ENCODE results near the gene GREM1.

Gene GREM1

DNA sequence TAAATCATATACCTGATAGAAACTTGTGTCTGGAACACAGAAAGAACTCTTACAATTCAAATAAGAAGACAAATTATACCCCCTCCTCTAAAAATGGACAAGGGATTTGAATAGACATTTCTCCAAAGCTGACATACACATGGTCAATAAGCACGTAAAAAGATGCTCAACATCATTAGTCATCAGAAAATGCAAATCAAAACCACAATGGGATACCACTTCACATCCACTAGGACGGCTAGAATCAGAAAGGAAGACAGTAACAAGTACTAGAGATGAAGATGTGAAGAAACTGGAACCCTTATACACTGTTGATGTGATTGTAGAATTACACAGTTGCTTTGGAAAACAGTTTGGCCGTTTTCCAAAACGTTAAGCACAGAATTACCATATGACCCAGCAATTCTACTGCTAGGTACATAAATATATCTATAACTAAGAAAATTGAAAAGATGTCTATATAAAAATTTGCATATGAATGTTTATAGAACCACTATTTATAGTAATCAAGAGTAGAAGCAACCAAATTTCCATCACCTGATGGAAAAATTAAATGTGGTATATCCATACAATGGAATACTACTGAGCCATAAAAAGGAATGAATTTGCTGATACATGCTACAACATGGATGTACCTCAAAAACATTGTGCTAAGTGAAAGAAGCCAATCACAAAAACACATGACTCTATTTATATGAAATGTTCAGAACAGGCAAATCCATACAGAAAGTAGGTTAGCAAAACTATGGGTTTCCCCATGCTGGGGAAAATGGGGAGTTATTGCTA lies 60.8 kb downstream of the GREM1 start:
- Histone ChIP-seq H3K36me3 (ENCODE audit: insufficient read depth, low read length) (no peaks in the 10 kb centered on the region), H3K9ac (ENCODE audit: low read depth, low read length) (no peak overlapping the region), H2AFZ (ENCODE audit: low read depth, low read length) (no peak overlapping the region), H3K27me3 (ENCODE audit: insufficient read depth, low read length, poor library complexity) (peaks cover 2% of the 10 kb centered on the region), H3K4me3 (ENCODE audit: low read depth in 1 of 2, low read length in 2 of 2) (no peak overlapping the region), H3K9me3 (ENCODE audit: insufficient read depth, low read length, severe bottlenecking) (no peaks in the 10 kb centered on the region), H3K4me2 (ENCODE audit: insufficient read depth, low read length) (no peak overlapping the region), H3K27ac (ENCODE audit: low read length) (no peak overlapping the region), H4K20me1 (ENCODE audit: insufficient read depth, low read length) (no peaks in the 10 kb centered on the region), H3K79me2 (ENCODE audit: insufficient read depth, low read length) (no peaks in the 10 kb centered on the region), H3K4me1 (ENCODE audit: insufficient read depth, low read length) (no peaks in the 10 kb centered on the region)
- ATAC-seq (ENCODE audit: insufficient read depth, low read depth) (no peak), DNase-seq (no peak)
- TF ChIP-seq, protein P1, sequence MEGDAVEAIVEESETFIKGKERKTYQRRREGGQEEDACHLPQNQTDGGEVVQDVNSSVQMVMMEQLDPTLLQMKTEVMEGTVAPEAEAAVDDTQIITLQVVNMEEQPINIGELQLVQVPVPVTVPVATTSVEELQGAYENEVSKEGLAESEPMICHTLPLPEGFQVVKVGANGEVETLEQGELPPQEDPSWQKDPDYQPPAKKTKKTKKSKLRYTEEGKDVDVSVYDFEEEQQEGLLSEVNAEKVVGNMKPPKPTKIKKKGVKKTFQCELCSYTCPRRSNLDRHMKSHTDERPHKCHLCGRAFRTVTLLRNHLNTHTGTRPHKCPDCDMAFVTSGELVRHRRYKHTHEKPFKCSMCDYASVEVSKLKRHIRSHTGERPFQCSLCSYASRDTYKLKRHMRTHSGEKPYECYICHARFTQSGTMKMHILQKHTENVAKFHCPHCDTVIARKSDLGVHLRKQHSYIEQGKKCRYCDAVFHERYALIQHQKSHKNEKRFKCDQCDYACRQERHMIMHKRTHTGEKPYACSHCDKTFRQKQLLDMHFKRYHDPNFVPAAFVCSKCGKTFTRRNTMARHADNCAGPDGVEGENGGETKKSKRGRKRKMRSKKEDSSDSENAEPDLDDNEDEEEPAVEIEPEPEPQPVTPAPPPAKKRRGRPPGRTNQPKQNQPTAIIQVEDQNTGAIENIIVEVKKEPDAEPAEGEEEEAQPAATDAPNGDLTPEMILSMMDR (IDR thresholded peaks at IDR 0.05; ENCODE audit: borderline replicate concordance, extremely low read depth, low read length, poor library complexity, severe bottlenecking), result no peak
- no peak for TF ChIP-seq EZH2 (IDR thresholded peaks at IDR 0.05; ENCODE audit: borderline replicate concordance, low read depth, low read length, severe bottlenecking)

DNA sequence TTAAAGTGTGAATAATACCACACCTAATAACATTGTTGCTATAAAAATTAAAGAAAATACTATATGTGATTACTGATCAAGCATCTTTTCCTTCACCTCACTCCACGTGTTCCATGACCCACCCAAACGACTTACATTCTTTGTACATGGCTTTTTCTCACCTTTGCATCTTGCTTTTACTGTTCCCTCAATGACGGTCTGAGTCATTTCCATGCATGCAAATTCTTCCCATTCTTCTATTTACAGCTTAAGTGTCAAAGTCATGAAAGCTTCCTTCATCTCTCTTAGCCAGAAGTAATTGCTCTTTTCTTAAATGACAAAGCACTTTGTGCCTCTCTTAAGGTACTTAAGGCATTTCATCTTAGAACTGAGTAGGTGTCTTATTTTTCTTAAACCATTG lies 64.0 kb downstream of the GREM1 start:
- no peak for ATAC-seq (ENCODE audit: insufficient read depth, low read depth)

DNA sequence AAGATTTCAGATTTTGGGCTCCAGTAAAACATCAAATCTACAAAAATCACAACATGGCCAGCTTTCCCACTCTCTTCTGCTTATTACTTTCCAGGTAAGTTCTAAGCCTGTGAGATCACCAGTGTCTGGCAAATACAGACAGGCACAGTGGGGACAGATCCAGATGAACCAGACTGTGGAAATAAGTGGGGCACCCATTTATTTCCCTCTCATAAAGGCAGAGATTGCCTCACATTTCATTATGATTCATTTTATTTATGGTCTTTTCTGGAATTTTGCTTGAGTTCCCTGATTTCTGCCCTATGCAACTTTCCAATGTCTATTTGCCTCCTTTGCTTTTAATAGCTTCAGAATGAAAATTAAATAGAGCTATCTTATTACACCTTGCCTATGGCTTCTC lies 66.8 kb downstream of the GREM1 start:
- Histone ChIP-seq H3K9ac (ENCODE audit: low read depth, low read length) (no peak overlapping the region), H3K4me3 (ENCODE audit: low read depth in 1 of 2, low read length in 2 of 2) (no peak overlapping the region), H3K4me1 (ENCODE audit: insufficient read depth, low read length) (no peaks in the 10 kb centered on the region), H3K79me2 (ENCODE audit: insufficient read depth, low read length) (no peaks in the 10 kb centered on the region), H3K9me3 (ENCODE audit: insufficient read depth, low read length, severe bottlenecking) (no peaks in the 10 kb centered on the region), H2AFZ (ENCODE audit: low read depth, low read length) (no peak overlapping the region), H3K4me2 (ENCODE audit: insufficient read depth, low read length) (no peak overlapping the region), H3K27ac (ENCODE audit: low read length) (no peak overlapping the region), H4K20me1 (ENCODE audit: insufficient read depth, low read length) (no peaks in the 10 kb centered on the region), H3K36me3 (ENCODE audit: insufficient read depth, low read length) (no peaks in the 10 kb centered on the region), H3K27me3 (ENCODE audit: insufficient read depth, low read length, poor library complexity) (no peaks in the 10 kb centered on the region)
- no peak for ATAC-seq (ENCODE audit: insufficient read depth, low read depth)
- no peak for DNase-seq
- TF ChIP-seq, protein P1 (IDR thresholded peaks at IDR 0.05; ENCODE audit: borderline replicate concordance, extremely low read depth, low read length, poor library complexity, severe bottlenecking), result no peak
- TF ChIP-seq EZH2 (IDR thresholded peaks at IDR 0.05; ENCODE audit: borderline replicate concordance, low read depth, low read length, severe bottlenecking), result no peak

More for the DNA sequence above, 64.0 kb downstream of the GREM1 start:
- H3K4me1 ChIP-seq (ENCODE audit: insufficient read depth, low read length), result no peaks in the 10 kb centered on the region
- no peak for DNase-seq
- H3K79me2 ChIP-seq (ENCODE audit: insufficient read depth, low read length), result no peaks in the 10 kb centered on the region
- no peak overlapping the region for H3K27ac ChIP-seq (ENCODE audit: low read length)
- no peaks in the 10 kb centered on the region for H3K27me3 ChIP-seq (ENCODE audit: insufficient read depth, low read length, poor library complexity)
- no peaks in the 10 kb centered on the region for H4K20me1 ChIP-seq (ENCODE audit: insufficient read depth, low read length)
- H3K36me3 ChIP-seq (ENCODE audit: insufficient read depth, low read length), result no peaks in the 10 kb centered on the region
- no peak overlapping the region for H3K4me2 ChIP-seq (ENCODE audit: insufficient read depth, low read length)
- no peak overlapping the region for H3K4me3 ChIP-seq (ENCODE audit: low read depth in 1 of 2, low read length in 2 of 2)
- no peaks in the 10 kb centered on the region for H3K9me3 ChIP-seq (ENCODE audit: insufficient read depth, low read length, severe bottlenecking)
- H3K9ac ChIP-seq (ENCODE audit: low read depth, low read length), result no peak overlapping the region
- no peak overlapping the region for H2AFZ ChIP-seq (ENCODE audit: low read depth, low read length)
- TF ChIP-seq, protein P1 (IDR thresholded peaks at IDR 0.05; ENCODE audit: borderline replicate concordance, extremely low read depth, low read length, poor library complexity, severe bottlenecking), result no peak
- no peak for TF ChIP-seq EZH2 (IDR thresholded peaks at IDR 0.05; ENCODE audit: borderline replicate concordance, low read depth, low read length, severe bottlenecking)
